Brain microvascular endothelial cell (primary cell): ENCODE results near the gene MAPK12.

Experiments
- DNase-seq: peaks from one replicate; pipeline ENCODE4 v3.0.0-alpha.2; 2020
- H3K27ac ChIP-seq: fragments of 250-450 bp; sonication (Bioruptor Pico); 2 replicates; pipeline ENCODE4 v1.5.1; 2020; ENCODE audit warnings: mild to moderate bottlenecking, moderate library complexity
- H3K27me3 ChIP-seq: fragments of 250-450 bp; sonication (Bioruptor Pico); replicated peaks from 2 replicates; pipeline ENCODE4 v1.5.1; 2020; ENCODE audit warnings: mild to moderate bottlenecking
- H3K36me3 ChIP-seq: fragments of 250-450 bp; sonication (Bioruptor Pico); replicated peaks from 2 replicates; pipeline ENCODE4 v1.5.1; 2020; ENCODE audit warnings: mild to moderate bottlenecking
- H3K4me3 ChIP-seq: 2 replicates; pipeline ENCODE4 v1.5.1; 2011; ENCODE audit warnings: low read depth, mild to moderate bottlenecking, control low read depth, low read length, moderate library complexity
- CTCF ChIP-seq: IDR thresholded peaks from 2 replicates; pipeline ENCODE4 v1.5.1; 2011; ENCODE audit warnings: low read depth, mild to moderate bottlenecking, moderate library complexity, low read length, control low read depth, inconsistent platforms; ENCODE audit errors: missing control alignments
- in situ Hi-C: cut with HindIII; loops from 2 replicates; pipeline ENCODE4 v1.10.0; 2017; ENCODE audit warnings: low sequenced_read_pairs, low pct_ligation_motif_present

MAPK12 gene

GRCh38 chr22:50220603-50221409 lies 40.7 kb downstream of the MAPK12 start:
- Histone ChIP-seq H3K27me3 (no peaks in the 10 kb centered on the region), H3K36me3 (peaks cover 75% of the 10 kb centered on the region)
- no peak for TF ChIP-seq CTCF

GRCh38 chr22:50219800-50220602 lies 41.5 kb downstream of the MAPK12 start:
- TF ChIP-seq CTCF = no peak
- Histone ChIP-seq H3K27ac (no peak overlapping the region), H3K27me3 (no peaks in the 10 kb centered on the region), H3K4me3 (no peak overlapping the region), H3K36me3 (peaks cover 70% of the 10 kb centered on the region)
- DNase-seq = no peak
- in situ Hi-C loops = no loop called here

More at GRCh38 chr22:50220603-50221409, 40.7 kb downstream of the MAPK12 start:
- Histone ChIP-seq H3K4me3 (no peak overlapping the region), H3K27ac (no peak overlapping the region)
- DNase-seq = no peak
- in situ Hi-C loops = no loop called here

GRCh38 chr22:50218996-50219727 lies 42.3 kb downstream of the MAPK12 start:
- no peak overlapping the region for H3K4me3 ChIP-seq
- no peaks in the 10 kb centered on the region for H3K27me3 ChIP-seq
- DNase-seq = peak; percentile 48
- TF ChIP-seq CTCF = no peak
- in situ Hi-C loops = no loop called here
- peaks cover 73% of the 10 kb centered on the region for H3K36me3 ChIP-seq
- H3K27ac ChIP-seq = no peak overlapping the region

- Histone ChIP-seq H3K27ac (no peak overlapping the region), H3K27me3 (no peaks in the 10 kb centered on the region), H3K36me3 (peaks cover 69% of the 10 kb centered on the region), H3K4me3 (no peak overlapping the region)
- in situ Hi-C loops = no loop called here
- no peak for TF ChIP-seq CTCF
- no peak for DNase-seq
Measured at GRCh38 chr22:50218153-50218995, 43.1 kb downstream of the MAPK12 start.

- no peak for DNase-seq
- Histone ChIP-seq H3K4me3 (no peak overlapping the region), H3K27ac (no peak overlapping the region), H3K36me3 (peaks cover 68% of the 10 kb centered on the region), H3K27me3 (no peaks in the 10 kb centered on the region)
- TF ChIP-seq CTCF = no peak
- in situ Hi-C loops = no loop called here
Measured at GRCh38 chr22:50217543-50218152, 43.8 kb downstream of the MAPK12 start.
